Cardiac muscle cell (in vitro differentiated cells and primary cell): Measurements from ENCODE around the gene FNDC5. TPM values are rescaled to one million over a fixed set of nuclear protein-coding genes. Genes with fewer than 3 reads are reported as not detected.
"Not testable (repeated sequence)": the region's sequence is repeated elsewhere in the genome, so short reads cannot be mapped to it uniquely, and the experiment has no call there.

Experiments
- DNase-seq, 2 donors: peaks; one replicate each; pipeline versions ENCODE4 v3.0.0 to v3.0.0-alpha.2; 2010 to 2017; ENCODE audit warnings: low read depth in 1 of 2, low spot score in 1 of 2
- H3K27ac ChIP-seq: fragments of 200-600 bp; sonication (generic); 2 replicates; pipeline ENCODE4 v1.5.1; 2016
- H3K27me3 ChIP-seq: fragments of 200-600 bp; sonication (generic); 2 replicates; pipeline ENCODE4 v1.6.0; 2016; ENCODE audit warnings: control low read depth
- H3K36me3 ChIP-seq: fragments of 200-600 bp; sonication (generic); 2 replicates; pipeline ENCODE4 v1.5.1; 2016; ENCODE audit warnings: control low read depth
- H3K4me1 ChIP-seq: fragments of 200-600 bp; sonication (generic); 2 replicates; pipeline ENCODE4 v1.8.1; 2017; ENCODE audit warnings: low read depth, mild to moderate bottlenecking, mixed run types
- H3K4me3 ChIP-seq: fragments of 200-600 bp; sonication (generic); 2 replicates; pipeline ENCODE4 v1.5.1; 2016; ENCODE audit warnings: mild to moderate bottlenecking
- H3K9me3 ChIP-seq: fragments of 200-600 bp; sonication (generic); 2 replicates; pipeline ENCODE4 v1.5.1; 2017; ENCODE audit warnings: low read depth, mild to moderate bottlenecking, control low read depth
- CTCF ChIP-seq: IDR thresholded peaks from 2 replicates; pipeline ENCODE4 v1.5.1; 2012; ENCODE audit warnings: low read depth, mild to moderate bottlenecking, low read length
- polyA plus RNA-seq: library from polyadenylated mRNA; unstranded; fragments of >200 nt; fragmentation: Nextera tagmentation; extraction: Ambion mirVana; gene quantifications from 2 replicates; pipeline ENCODE4 v1.2.1, GENCODE V29; 2016
- total RNA-seq: library from RNA; depleted of rRNA; stranded (reverse); fragments of >200 nt; gene quantifications from 2 replicates; pipeline ENCODE4 v1.2.3, GENCODE V29; 2016

Gene FNDC5
- total and polyA plus RNA-seq, 2 experiments from 2014 or later, result 34.2 to 37.4 TPM

GRCh38 chr1:32910319-32910718, 39.6 kb upstream of the FNDC5 start:
- DNase-seq, result no peak
- Histone ChIP-seq H3K36me3 (no peaks in the 10 kb centered on the region), H3K27me3 (no peaks in the 10 kb centered on the region), H3K9me3 (no peaks in the 10 kb centered on the region), H3K27ac (no peak overlapping the region), H3K4me1 (peaks cover 7% of the 10 kb centered on the region), H3K4me3 (no peak overlapping the region)
- TF ChIP-seq CTCF, result no peak

DNA sequence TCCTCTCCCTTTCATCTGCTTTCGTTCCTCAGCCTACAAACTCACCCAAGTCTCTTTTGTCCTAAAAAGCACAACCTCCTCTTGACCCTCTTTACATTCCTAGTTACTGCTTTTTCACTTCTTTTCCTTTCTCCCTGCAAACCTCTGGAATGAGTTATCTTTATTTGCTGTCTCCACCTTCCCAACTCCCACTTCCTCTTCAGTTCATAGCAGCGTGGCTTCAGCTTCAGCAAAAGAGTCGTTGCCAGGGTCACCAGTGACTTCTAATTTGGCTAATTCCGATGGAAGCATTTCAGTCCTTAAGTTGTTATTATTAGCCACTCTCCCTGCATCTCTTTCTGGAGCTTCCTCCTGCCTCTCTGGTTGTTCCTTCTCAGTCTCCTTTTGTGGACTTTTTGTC, 36.7 kb upstream of the FNDC5 start:
- no peaks in the 10 kb centered on the region for H3K36me3 ChIP-seq
- no peak overlapping the region for H3K4me3 ChIP-seq
- peak; percentile 62 to 79 for DNase-seq
- no peak for TF ChIP-seq CTCF
- H3K27me3 ChIP-seq, result peaks cover 7% of the 10 kb centered on the region
- H3K27ac ChIP-seq, result no peak overlapping the region
- peaks cover 7% of the 10 kb centered on the region for H3K4me1 ChIP-seq
- H3K9me3 ChIP-seq, result no peaks in the 10 kb centered on the region

DNA sequence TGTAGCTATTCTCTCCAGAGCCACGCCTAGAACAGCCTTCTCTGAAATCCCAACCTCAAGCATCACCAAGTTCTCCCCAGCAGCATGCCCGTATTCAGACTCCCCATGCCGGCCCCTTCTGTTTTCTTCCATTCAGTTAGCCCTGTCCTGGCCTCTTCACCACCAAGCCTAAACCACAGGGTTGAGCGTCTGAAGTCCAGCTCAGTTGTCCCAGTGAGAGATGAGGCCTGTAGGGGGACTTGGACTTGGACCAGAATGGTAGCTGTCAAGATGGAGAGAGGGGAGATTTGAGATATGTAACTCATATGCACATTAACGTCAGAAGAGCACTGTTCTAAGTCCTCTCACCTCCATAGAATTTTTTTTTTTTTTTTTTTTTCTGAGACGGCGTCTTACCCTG, 35.9 kb upstream of the FNDC5 start:
- no peak for TF ChIP-seq CTCF
- no peak for DNase-seq
- no peaks in the 10 kb centered on the region for H3K9me3 ChIP-seq
- H3K27me3 ChIP-seq, result peaks cover 14% of the 10 kb centered on the region
- peaks cover 7% of the 10 kb centered on the region for H3K4me1 ChIP-seq
- no peak overlapping the region for H3K4me3 ChIP-seq
- no peak overlapping the region for H3K27ac ChIP-seq
- no peaks in the 10 kb centered on the region for H3K36me3 ChIP-seq

GRCh38 chr1:32905588-32905987, 34.9 kb upstream of the FNDC5 start:
- not testable (repeated sequence) for H3K36me3 ChIP-seq, DNase-seq, H3K4me3 ChIP-seq, H3K4me1 ChIP-seq, H3K9me3 ChIP-seq, H3K27ac ChIP-seq
- peaks cover 24% of the 10 kb centered on the region for H3K27me3 ChIP-seq

DNA sequence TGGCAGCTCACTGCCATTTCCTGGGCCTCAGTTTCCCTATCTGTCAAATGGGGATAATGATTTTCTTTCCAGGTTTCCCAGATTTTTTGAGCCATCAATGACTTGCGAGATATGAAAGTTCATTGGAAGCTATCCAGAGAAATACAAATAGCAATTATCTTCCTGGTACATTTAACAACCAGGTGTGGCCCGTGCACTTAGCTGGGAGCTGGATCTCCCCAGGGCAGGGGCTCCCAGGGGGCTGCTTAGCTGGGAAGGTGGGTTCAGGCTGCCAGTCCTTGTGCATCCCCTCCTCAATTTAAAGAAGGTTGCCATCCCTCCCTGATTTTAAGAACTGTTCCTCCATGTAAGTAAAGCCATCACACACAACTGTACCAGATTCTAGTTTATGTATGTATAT, 34.1 kb upstream of the FNDC5 start:
- H3K9me3 ChIP-seq, result no peaks in the 10 kb centered on the region
- DNase-seq, result no peak
- peaks cover 7% of the 10 kb centered on the region for H3K4me1 ChIP-seq
- H3K27me3 ChIP-seq, result peaks cover 31% of the 10 kb centered on the region
- no peak for TF ChIP-seq CTCF
- H3K4me3 ChIP-seq, result no peak overlapping the region
- H3K27ac ChIP-seq, result no peak overlapping the region
- no peaks in the 10 kb centered on the region for H3K36me3 ChIP-seq

GRCh38 chr1:32903991-32904785, 33.5 kb upstream of the FNDC5 start:
- Histone ChIP-seq H3K9me3 (no peaks in the 10 kb centered on the region), H3K4me3 (no peak overlapping the region), H3K27ac (no peak overlapping the region), H3K36me3 (no peaks in the 10 kb centered on the region), H3K27me3 (peaks cover 36% of the 10 kb centered on the region), H3K4me1 (peaks cover 7% of the 10 kb centered on the region)
- TF ChIP-seq CTCF, result no peak
- no peak for DNase-seq
